Measurements from ENCODE around the gene ERBB2. TPM values are rescaled to one million over a fixed set of nuclear protein-coding genes. Genes with fewer than 3 reads are reported as not detected.

The ERBB2 gene
- total and polyA plus RNA-seq, 2 of the 13 experiments (the other 11 are each of a cell fraction or from before 2014, with no cell fraction given) = 57.7 to 64.1 TPM

GRCh38 chr17:39775031-39775430 is 75.2 kb downstream of the ERBB2 start:
- DNase-seq (ENCODE audit: low spot score) = no peak

GRCh38 chr17:39776252-39776651 is 76.4 kb downstream of the ERBB2 start:
- H4K20me1 ChIP-seq (ENCODE audit: insufficient read depth, low read length) = no peaks in the 10 kb centered on the region
- ATAC-seq = no peak
- peaks cover 0 to 45% of the 10 kb centered on the region in 2 experiments; a peak in 3 of 5 replicates for H3K27me3 ChIP-seq (ENCODE audit: control insufficient read depth in 1 of 2, insufficient read depth in 2 of 2, low read length in 2 of 2)
- no peak overlapping the region for H2AFZ ChIP-seq (ENCODE audit: low read length)
- H3K9ac ChIP-seq (ENCODE audit: insufficient read depth, low read depth, low read length) = no peak overlapping the region
- ChIA-PET POLR2A (no interaction called here), CTCF (ENCODE audit: low intra/inter-chr PET ratio, low total read pairs) (no interaction called here)
- FAIRE-seq = no peak
- H3K4me3 ChIP-seq (replicated peaks in 1 of 3; ENCODE audit: insufficient read depth in 1 of 3, low read depth in 2 of 3, low read length in 3 of 3) = no peak overlapping the region
- DNase-seq (ENCODE audit: low spot score) = no peak
- no peaks in the 10 kb centered on the region for H3K9me3 ChIP-seq (ENCODE audit: low read length)
- no peaks in the 10 kb centered on the region for H3K79me2 ChIP-seq (ENCODE audit: insufficient read depth, low read length)
- H3K4me1 ChIP-seq (ENCODE audit: insufficient read depth, low read length) = no peaks in the 10 kb centered on the region
- no peaks in the 10 kb centered on the region for H3K36me3 ChIP-seq (replicated peaks in 1 of 2; ENCODE audit: control insufficient read depth in 1 of 2, insufficient read depth in 2 of 2, low read length in 2 of 2)
- TF ChIP-seq ZNF34 (CRISPR knock-in tag; IDR thresholded peaks at IDR 0.05; ENCODE audit: borderline replicate concordance) (no peak), ZNF574 (CRISPR knock-in tag; IDR thresholded peaks at IDR 0.05) (no peak)
- in situ Hi-C loops (cut with HindIII; ENCODE audit: extremely low pct_ligation_motif_present, low pct_unique_long_range_greater_than_20kb) = no loop called here
- H3K4me2 ChIP-seq (ENCODE audit: low read depth, low read length) = no peak overlapping the region
- no TSS peak for BruUV-seq (replicated peaks)
- no peak overlapping the region for H3K27ac ChIP-seq (ENCODE audit: extremely low read length, insufficient read depth, low read length)
- intact Hi-C loops (cut with micrococcal nuclease; ENCODE audit: unreplicated experiment) = loop anchor here (10.0 kb wide), 1 partner anchor 89 kb away; the partner anchor contains the start of genes IKZF3 and ZPBP2

More at GRCh38 chr17:39775031-39775430, 75.2 kb downstream of the ERBB2 start:
- FAIRE-seq = no peak
- CTCF ChIA-PET (ENCODE audit: low intra/inter-chr PET ratio, low total read pairs) = no interaction called here
- no peak overlapping the region for H2AFZ ChIP-seq (ENCODE audit: low read length)
- BruUV-seq (replicated peaks) = no TSS peak
- H3K36me3 ChIP-seq (replicated peaks in 1 of 2; ENCODE audit: control insufficient read depth in 1 of 2, insufficient read depth in 2 of 2, low read length in 2 of 2) = no peaks in the 10 kb centered on the region
- H3K27ac ChIP-seq (ENCODE audit: extremely low read length, insufficient read depth, low read length) = no peak overlapping the region
- no peak overlapping the region for H3K4me3 ChIP-seq (replicated peaks in 1 of 3; ENCODE audit: insufficient read depth in 1 of 3, low read depth in 2 of 3, low read length in 3 of 3)
- 7% methylated on average over 2 of the region's 2 CpGs for WGBS (ENCODE audit: low lambda C conversion rate)
- no peak overlapping the region for H3K9ac ChIP-seq (ENCODE audit: insufficient read depth, low read depth, low read length)
- in situ Hi-C loops (cut with HindIII; ENCODE audit: extremely low pct_ligation_motif_present, low pct_unique_long_range_greater_than_20kb) (no loop called here), intact Hi-C loops (cut with micrococcal nuclease; ENCODE audit: unreplicated experiment) (loop anchor here (10.0 kb wide), 1 partner anchor 90 kb away; the partner anchor contains the start of genes IKZF3 and ZPBP2)
- TF ChIP-seq CHCHD3 (CRISPR knock-in tag; IDR thresholded peaks at IDR 0.05) = no peak
- TF ChIP-seq BCL6 (CRISPR knock-in tag; IDR thresholded peaks at IDR 0.05) = no peak
- TF ChIP-seq ATRX (CRISPR knock-in tag; IDR thresholded peaks at IDR 0.05; ENCODE audit: borderline replicate concordance) = no peak
- peaks cover 5% of the 10 kb centered on the region for H3K4me1 ChIP-seq (ENCODE audit: insufficient read depth, low read length)
- H4K20me1 ChIP-seq (ENCODE audit: insufficient read depth, low read length) = no peaks in the 10 kb centered on the region
- POLR2A ChIA-PET = no interaction called here
- no peak overlapping the region for H3K4me2 ChIP-seq (ENCODE audit: low read depth, low read length)
- ATAC-seq = no peak
- H3K79me2 ChIP-seq (ENCODE audit: insufficient read depth, low read length) = no peaks in the 10 kb centered on the region
- peaks cover 0 to 45% of the 10 kb centered on the region in 2 experiments; a peak in 3 of 5 replicates for H3K27me3 ChIP-seq (ENCODE audit: control insufficient read depth in 1 of 2, insufficient read depth in 2 of 2, low read length in 2 of 2)
- H3K9me3 ChIP-seq (ENCODE audit: low read length) = no peaks in the 10 kb centered on the region
